ENCODE measurements around the gene MCM10.

DNA sequence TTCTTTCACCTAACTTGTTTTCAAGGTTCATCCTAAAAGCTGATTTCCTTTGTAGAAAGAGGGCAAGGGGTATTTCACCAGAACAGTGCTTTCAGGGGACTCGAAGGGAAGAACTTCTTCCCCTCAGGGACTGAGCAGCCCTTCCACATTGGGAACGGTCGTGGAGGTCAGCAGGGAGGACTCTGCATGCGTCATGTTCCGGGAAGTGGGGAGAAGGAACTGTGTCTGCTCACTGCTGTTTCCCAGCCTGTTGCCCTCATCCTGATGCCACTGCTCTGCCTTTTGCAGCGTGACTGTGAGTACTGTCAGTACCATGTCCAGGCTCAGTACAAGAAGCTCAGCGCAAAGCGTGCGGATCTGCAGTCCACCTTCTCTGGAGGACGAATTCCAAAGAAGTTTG lies 27.2 kb downstream of the MCM10 start:
- TF ChIP-seq, protein P1, sequence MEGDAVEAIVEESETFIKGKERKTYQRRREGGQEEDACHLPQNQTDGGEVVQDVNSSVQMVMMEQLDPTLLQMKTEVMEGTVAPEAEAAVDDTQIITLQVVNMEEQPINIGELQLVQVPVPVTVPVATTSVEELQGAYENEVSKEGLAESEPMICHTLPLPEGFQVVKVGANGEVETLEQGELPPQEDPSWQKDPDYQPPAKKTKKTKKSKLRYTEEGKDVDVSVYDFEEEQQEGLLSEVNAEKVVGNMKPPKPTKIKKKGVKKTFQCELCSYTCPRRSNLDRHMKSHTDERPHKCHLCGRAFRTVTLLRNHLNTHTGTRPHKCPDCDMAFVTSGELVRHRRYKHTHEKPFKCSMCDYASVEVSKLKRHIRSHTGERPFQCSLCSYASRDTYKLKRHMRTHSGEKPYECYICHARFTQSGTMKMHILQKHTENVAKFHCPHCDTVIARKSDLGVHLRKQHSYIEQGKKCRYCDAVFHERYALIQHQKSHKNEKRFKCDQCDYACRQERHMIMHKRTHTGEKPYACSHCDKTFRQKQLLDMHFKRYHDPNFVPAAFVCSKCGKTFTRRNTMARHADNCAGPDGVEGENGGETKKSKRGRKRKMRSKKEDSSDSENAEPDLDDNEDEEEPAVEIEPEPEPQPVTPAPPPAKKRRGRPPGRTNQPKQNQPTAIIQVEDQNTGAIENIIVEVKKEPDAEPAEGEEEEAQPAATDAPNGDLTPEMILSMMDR (conservative IDR thresholded peaks at IDR 0.05), result no peak
- TF ChIP-seq EZH2 (IDR thresholded peaks at IDR 0.05; ENCODE audit: low read depth), result no peak
